HUES6 (cell line): ENCODE measurements around the gene IGLL1.
"Not testable (repeated sequence)": the region's sequence is repeated elsewhere in the genome, so short reads cannot be mapped to it uniquely, and the experiment has no call there.

Source experiments
- H3K27ac ChIP-seq: 2 replicates; pipeline ENCODE4 v1.7.0; 2013; ENCODE audit warnings: low read depth, mild to moderate bottlenecking, low read length, inconsistent platforms
- H3K27me3 ChIP-seq: 2 replicates; pipeline ENCODE4 v1.6.1; 2013; ENCODE audit warnings: low read length; ENCODE audit not compliant: control insufficient read depth, insufficient read depth
- H3K36me3 ChIP-seq: 2 replicates; pipeline ENCODE4 v1.6.1; 2013; ENCODE audit warnings: low read length; ENCODE audit not compliant: control insufficient read depth, insufficient read depth
- H3K4me1 ChIP-seq: 2 replicates; pipeline ENCODE4 v1.6.1; 2013; ENCODE audit warnings: low read length; ENCODE audit not compliant: control insufficient read depth, insufficient read depth
- H3K4me3 ChIP-seq: 2 replicates; pipeline ENCODE4 v1.5.1; 2013; ENCODE audit warnings: low read depth, low read length
- H3K9ac ChIP-seq: one replicate; pipeline ENCODE4 v1.6.1; 2013; ENCODE audit warnings: mild to moderate bottlenecking, low read length
- H3K9me3 ChIP-seq: 2 replicates; pipeline ENCODE4 v1.6.1; 2013; ENCODE audit warnings: low read depth, low read length; ENCODE audit not compliant: control insufficient read depth, insufficient read depth

The IGLL1 gene

DNA sequence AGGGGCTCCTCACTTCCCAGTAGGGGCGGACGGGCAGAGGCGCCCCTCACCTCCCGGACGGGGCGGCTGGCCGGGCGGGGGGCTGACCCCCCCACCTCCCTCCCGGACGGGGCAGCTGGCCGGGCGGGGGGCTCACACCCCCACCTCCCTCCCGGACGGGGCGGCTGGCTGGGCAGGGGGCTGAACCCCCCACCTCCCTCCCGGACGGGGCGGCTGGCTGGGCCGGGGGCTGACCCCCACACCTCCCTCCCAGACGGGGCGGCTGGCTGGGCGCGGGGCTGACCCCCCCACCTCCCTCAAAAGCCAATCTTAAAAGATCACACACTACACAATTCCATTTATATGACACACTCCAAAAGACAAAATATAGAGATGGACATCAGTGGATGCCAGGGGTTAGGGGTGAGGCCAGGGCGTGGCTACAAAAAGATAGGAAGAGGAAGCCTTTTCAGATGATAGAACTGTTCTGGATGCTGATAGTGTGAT, 19.0 kb downstream of the IGLL1 start:
- not testable (repeated sequence) for H3K9me3 ChIP-seq, H3K9ac ChIP-seq, H3K36me3 ChIP-seq, H3K27ac ChIP-seq, H3K4me3 ChIP-seq, H3K4me1 ChIP-seq
- H3K27me3 ChIP-seq, result peaks cover 25% of the 10 kb centered on the region

DNA sequence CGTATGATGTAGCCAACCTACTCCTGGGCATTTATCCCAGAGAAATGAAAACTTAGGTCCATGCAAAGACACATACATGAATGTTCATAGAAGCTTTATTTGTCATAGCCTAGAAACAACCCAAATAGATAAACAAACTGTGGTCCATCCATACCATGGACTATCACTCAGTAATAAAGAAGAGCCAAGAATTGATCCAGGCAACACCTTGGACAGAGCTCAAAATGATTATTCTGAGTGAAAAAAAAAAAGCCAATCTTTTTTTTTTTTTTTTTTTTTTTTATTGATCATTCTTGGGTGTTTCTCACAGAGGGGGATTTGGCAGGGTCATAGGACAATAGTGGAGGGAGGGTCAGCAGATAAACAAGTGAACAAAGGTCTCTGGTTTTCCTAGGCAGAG, 19.9 kb downstream of the IGLL1 start:
- not testable (repeated sequence) for H3K4me3 ChIP-seq, H3K9me3 ChIP-seq, H3K27ac ChIP-seq, H3K9ac ChIP-seq, H3K36me3 ChIP-seq, H3K4me1 ChIP-seq
- H3K27me3 ChIP-seq, result peaks cover 18% of the 10 kb centered on the region

GRCh38 chr22:23557467-23557866, 22.6 kb downstream of the IGLL1 start:
- Histone ChIP-seq H3K4me3 (no peak overlapping the region), H3K9ac (no peak overlapping the region), H3K9me3 (no peaks in the 10 kb centered on the region), H3K27ac (no peak overlapping the region), H3K36me3 (no peaks in the 10 kb centered on the region), H3K4me1 (no peaks in the 10 kb centered on the region), H3K27me3 (peaks cover 17% of the 10 kb centered on the region)

GRCh38 chr22:23557036-23557435, 23.1 kb downstream of the IGLL1 start:
- Histone ChIP-seq H3K27me3 (peaks cover 18% of the 10 kb centered on the region), H3K27ac (no peak overlapping the region), H3K9ac (no peak overlapping the region), H3K4me3 (no peak overlapping the region), H3K4me1 (no peaks in the 10 kb centered on the region), H3K36me3 (no peaks in the 10 kb centered on the region), H3K9me3 (no peaks in the 10 kb centered on the region)

DNA sequence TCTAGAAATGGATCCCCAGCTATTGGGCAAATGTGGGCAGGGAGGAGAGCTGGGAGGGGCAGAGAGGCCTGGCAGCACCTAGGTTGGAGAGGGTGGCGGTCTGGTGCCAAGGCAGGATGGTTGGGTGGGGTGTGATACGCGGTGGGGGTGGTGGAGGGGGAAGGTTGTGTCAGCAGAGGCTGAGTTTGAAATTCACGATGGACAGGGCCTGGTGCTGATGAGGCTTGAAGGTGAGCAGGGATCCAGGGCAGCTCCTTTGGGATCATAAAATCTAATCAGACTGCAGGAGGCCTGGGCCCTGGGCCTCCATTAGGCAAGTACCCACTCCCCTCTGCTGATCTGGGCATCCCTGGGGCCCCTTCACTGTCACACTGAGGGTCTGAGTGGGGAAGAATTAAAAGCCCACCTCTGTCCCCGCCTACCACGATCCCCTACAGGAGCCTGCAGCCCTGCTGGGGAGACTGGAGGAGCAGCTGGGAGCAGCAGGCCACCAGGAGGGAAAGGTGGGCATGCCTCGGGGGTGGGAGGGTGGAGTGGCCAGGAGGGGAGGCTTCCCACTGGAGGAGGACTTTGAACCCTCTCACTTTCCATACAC, 24.0 kb downstream of the IGLL1 start:
- Histone ChIP-seq H3K4me1 (no peaks in the 10 kb centered on the region), H3K4me3 (no peak overlapping the region), H3K27ac (no peak overlapping the region), H3K9ac (no peak overlapping the region), H3K36me3 (no peaks in the 10 kb centered on the region), H3K27me3 (peaks cover 26% of the 10 kb centered on the region), H3K9me3 (peaks cover 4% of the 10 kb centered on the region; the same call in 1 of the 2 replicates)

DNA sequence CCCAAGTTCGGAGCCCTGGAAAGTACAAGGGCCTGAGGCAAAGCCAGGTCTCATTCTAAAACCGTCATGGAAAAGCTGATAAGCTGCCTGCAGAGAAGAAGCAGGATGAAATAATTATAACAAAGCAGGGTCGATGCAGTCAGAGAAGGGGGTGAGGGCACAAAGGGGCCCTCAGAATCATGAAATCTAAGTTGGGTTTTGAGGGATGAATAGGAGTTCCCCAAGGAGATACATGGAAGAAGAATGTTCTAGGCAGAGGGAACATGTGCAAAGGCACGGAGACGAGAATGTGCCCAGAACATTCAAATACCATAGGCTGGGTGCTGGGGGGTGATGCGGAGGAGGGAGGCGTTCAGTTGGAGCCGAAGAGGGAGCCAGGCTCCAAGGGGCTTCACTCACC, 25.0 kb downstream of the IGLL1 start:
- H3K4me3 ChIP-seq, result no peak overlapping the region
- H3K27me3 ChIP-seq, result peaks cover 35% of the 10 kb centered on the region
- H3K9me3 ChIP-seq, result peaks cover 5% of the 10 kb centered on the region; the same call in 1 of the 2 replicates
- H3K27ac ChIP-seq, result no peak overlapping the region
- H3K4me1 ChIP-seq, result no peaks in the 10 kb centered on the region
- no peak overlapping the region for H3K9ac ChIP-seq
- H3K36me3 ChIP-seq, result no peaks in the 10 kb centered on the region

DNA sequence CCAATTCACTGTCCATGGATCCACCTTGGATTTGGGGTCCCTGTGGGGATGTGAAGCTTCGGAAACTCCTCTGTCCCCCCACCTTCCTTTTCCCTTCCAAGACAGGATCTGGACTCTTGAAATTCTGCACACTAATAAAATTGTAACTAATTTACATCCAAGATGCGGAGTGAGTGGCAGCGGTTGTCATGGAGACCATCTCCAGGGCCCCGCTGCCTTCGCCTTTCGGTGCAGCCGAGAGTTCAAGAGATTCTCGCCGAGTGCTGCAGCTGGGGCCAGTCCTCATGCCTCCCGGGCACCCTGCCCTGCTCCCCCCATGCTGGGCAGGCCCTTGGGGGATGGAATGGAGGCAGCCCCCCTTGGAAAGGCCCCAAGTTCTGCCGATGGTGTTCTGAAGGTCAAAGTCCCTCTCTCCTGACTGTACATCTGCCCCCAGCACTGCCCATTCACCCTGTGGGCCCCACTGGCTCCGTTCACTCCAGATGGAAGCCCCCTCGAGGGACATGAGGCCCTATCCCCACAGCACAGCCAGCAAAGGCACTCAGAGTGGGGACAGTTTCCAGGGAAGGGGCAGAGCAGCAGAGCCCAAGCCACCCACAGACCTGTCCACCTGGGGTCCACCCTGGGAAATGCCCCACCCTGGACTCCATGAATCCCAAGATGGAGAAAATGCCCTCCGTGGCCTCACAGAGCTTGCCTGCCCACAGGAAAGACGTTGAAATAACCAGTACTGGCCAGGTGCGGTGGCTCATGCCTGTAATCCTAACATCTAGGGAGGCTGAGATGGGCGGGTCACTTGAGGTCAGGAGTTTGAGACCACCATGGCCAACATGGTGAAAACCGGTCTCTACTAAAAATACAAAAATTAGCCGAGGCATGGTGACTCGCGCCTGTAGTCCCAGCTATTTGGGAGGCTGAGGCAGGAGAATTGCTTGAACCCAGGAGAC, 25.9 kb downstream of the IGLL1 start:
- Histone ChIP-seq H3K9ac (no peak overlapping the region), H3K27ac (no peak overlapping the region), H3K9me3 (peaks cover 5% of the 10 kb centered on the region; the same call in 1 of the 2 replicates), H3K36me3 (no peaks in the 10 kb centered on the region), H3K4me1 (no peaks in the 10 kb centered on the region), H3K27me3 (peaks cover 38% of the 10 kb centered on the region), H3K4me3 (no peak overlapping the region)

DNA sequence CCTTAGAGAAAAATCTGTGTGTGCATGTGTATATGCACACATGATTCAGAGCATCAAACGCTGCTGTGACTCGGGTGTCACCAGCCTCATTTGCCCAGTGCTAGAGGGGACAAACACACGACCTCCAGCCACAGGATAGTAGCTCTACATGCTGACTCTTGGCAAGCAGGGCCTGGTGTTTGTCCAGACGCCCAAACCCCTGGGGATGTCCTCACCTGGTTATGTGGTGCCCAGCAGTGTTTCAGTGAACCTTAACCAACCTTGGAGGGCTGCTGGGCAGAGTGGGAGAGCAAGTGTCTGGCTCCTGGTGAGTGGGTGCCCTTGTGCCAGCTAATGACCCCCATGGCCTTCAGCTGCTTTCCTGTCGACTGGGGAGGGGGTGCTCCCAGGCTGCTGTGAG, 26.7 kb downstream of the IGLL1 start:
- Histone ChIP-seq H3K27ac (no peak overlapping the region), H3K36me3 (no peaks in the 10 kb centered on the region), H3K9ac (no peak overlapping the region), H3K4me3 (no peak overlapping the region), H3K4me1 (no peaks in the 10 kb centered on the region), H3K27me3 (peaks cover 38% of the 10 kb centered on the region), H3K9me3 (peaks cover 5% of the 10 kb centered on the region; the same call in 1 of the 2 replicates)

DNA sequence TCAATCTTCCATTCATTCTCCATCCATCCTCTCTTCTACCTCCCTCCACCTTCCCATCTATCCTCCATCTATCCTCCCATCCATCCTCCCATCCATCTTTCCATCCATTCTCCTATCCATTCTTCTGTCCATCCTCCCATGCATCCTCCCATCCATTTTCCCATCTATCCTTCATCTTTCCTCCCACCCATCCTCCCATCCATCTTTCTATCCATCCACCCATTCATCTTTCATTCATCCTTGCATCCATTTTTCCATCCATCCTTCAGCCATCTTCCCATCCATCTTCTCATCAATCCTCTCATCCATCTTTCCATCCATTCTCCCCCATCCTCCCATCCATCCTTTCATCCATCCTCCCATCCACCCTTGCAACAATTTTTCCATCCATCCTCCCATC, 27.5 kb downstream of the IGLL1 start:
- H3K27ac ChIP-seq, result no peak overlapping the region
- H3K36me3 ChIP-seq, result no peaks in the 10 kb centered on the region
- peaks cover 9% of the 10 kb centered on the region for H3K9me3 ChIP-seq
- H3K9ac ChIP-seq, result no peak overlapping the region
- H3K27me3 ChIP-seq, result peaks cover 38% of the 10 kb centered on the region
- H3K4me3 ChIP-seq, result no peak overlapping the region
- no peaks in the 10 kb centered on the region for H3K4me1 ChIP-seq

- Histone ChIP-seq H3K27me3 (peaks cover 38% of the 10 kb centered on the region), H3K27ac (no peak overlapping the region), H3K4me3 (no peak overlapping the region), H3K4me1 (no peaks in the 10 kb centered on the region), H3K36me3 (peaks cover 3% of the 10 kb centered on the region; the same call in 1 of the 2 replicates), H3K9ac (no peak overlapping the region), H3K9me3 (peaks cover 12% of the 10 kb centered on the region)
Observed at GRCh38 chr22:23551385-23551784, 28.7 kb downstream of the IGLL1 start.

GRCh38 chr22:23550049-23550650, 29.9 kb downstream of the IGLL1 start:
- Histone ChIP-seq H3K4me3 (no peak overlapping the region), H3K4me1 (no peaks in the 10 kb centered on the region), H3K9me3 (peaks cover 12% of the 10 kb centered on the region), H3K9ac (no peak overlapping the region), H3K36me3 (peaks cover 14% of the 10 kb centered on the region), H3K27ac (no peak overlapping the region), H3K27me3 (peaks cover 38% of the 10 kb centered on the region)
